MM.1S (cell line): ENCODE data around the gene IER5.

Experiments used
- EZH2 ChIP-seq: fragments of 300-600 bp; sonication (generic); optimal IDR thresholded peaks from 2 replicates; pipeline ENCODE3; 2017; ENCODE audit warnings: low read depth, mild to moderate bottlenecking, antibody characterized with exemption, low read length, mixed read lengths
- TF ChIP-seq, protein P1 (sequence below): fragments of 300-600 bp; sonication (generic); IDR thresholded peaks from 2 replicates; pipeline ENCODE4 v1.5.1; 2016; ENCODE audit warnings: antibody characterized with exemption, low read length, mixed read lengths

DNA sequence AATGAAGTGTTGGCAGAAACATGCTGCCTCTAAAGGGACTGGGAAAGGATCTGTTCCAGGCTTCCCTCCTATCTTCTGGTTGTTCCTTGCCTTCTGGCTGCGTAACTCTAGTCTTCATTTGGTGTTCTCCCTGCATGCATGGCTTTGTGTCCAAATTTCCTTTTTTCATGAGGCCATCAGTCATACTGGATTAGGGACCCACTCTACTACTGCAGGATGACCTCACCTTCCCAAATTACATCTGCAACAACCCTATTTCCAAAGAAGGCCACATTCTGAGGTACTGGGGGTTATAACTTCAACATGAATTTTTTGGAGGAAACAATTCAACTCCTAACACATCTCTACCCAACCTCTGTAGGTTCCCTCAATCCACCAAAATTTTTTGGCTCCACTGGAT, 28.4 kb upstream of the IER5 start:
- TF ChIP-seq, protein P1, sequence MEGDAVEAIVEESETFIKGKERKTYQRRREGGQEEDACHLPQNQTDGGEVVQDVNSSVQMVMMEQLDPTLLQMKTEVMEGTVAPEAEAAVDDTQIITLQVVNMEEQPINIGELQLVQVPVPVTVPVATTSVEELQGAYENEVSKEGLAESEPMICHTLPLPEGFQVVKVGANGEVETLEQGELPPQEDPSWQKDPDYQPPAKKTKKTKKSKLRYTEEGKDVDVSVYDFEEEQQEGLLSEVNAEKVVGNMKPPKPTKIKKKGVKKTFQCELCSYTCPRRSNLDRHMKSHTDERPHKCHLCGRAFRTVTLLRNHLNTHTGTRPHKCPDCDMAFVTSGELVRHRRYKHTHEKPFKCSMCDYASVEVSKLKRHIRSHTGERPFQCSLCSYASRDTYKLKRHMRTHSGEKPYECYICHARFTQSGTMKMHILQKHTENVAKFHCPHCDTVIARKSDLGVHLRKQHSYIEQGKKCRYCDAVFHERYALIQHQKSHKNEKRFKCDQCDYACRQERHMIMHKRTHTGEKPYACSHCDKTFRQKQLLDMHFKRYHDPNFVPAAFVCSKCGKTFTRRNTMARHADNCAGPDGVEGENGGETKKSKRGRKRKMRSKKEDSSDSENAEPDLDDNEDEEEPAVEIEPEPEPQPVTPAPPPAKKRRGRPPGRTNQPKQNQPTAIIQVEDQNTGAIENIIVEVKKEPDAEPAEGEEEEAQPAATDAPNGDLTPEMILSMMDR, result no peak
- no peak for TF ChIP-seq EZH2
